Right lobe of liver (tissue), 6 donors: ENCODE results near the gene INPP4B. TPM values are rescaled to one million over a fixed set of nuclear protein-coding genes. Genes with fewer than 3 reads are reported as not detected.
A peak's percentile ranks its signal among the peaks of the same experiment; 100 is the strongest.

Experiments used
- ATAC-seq, 4 donors: fragments of 200-7000 bp; cut with Tn5 transposase; one replicate each; pipeline ENCODE4 v1.9.1; 2020; ENCODE audit warnings: mild to moderate bottlenecking in 4 of 4, moderate library complexity in 4 of 4
- DNase-seq, 3 donors: peaks; one replicate each; pipeline ENCODE4 v3.0.0-alpha.2; 2020
- H3K27ac ChIP-seq, 3 donors: fragments of 200-600 bp; one replicate each; pipeline ENCODE4 v1.8.0; 2022
- H3K27me3 ChIP-seq, 2 donors: fragments of 200-600 bp; one replicate each; pipeline ENCODE4 v1.8.0; 2022
- H3K36me3 ChIP-seq, 4 donors: fragments of 200-600 bp; sonication (generic) in 1 of 4; one replicate each; pipeline versions ENCODE4 v1.5.1 to v1.8.0; 2017 to 2022; ENCODE audit warnings: control low read depth in 1 of 4
- H3K4me1 ChIP-seq, 4 donors: fragments of 200-600 bp; sonication (generic) in 1 of 4; one replicate each; pipeline versions ENCODE4 v1.5.1 to v1.8.0; 2017 to 2022; ENCODE audit warnings: control low read depth in 1 of 4
- H3K4me3 ChIP-seq, 3 donors: fragments of 200-600 bp; one replicate each; pipeline ENCODE4 v1.8.0; 2022
- H3K9me3 ChIP-seq, 4 donors: fragments of 200-600 bp; sonication (generic) in 1 of 4; one replicate each; pipeline versions ENCODE4 v1.5.1 to v1.8.0; 2017 to 2022; ENCODE audit warnings: control low read depth in 1 of 4
- POLR2A ChIP-seq: fragments of 450-650 bp; IDR thresholded peaks from one replicate; pipeline ENCODE4 v1.6.1; 2017; ENCODE audit warnings: antibody characterized with exemption, mild to moderate bottlenecking
- WGBS: methylation state at CpG from one replicate; pipeline ENCODE4 v1.1.6; 2018; ENCODE audit warnings: low coverage, low lambda C conversion rate; ENCODE audit not compliant: insufficient coverage; ENCODE audit errors: missing lambda C conversion rate; 5-methylcytosine and 5-hydroxymethylcytosine counted together
- intact Hi-C, 2 donors: fragments of 100-400 bp; cut with DNase I; formaldehyde crosslinking; loops; one replicate each; pipeline versions ENCODE4 v1.11.2 to v1.14.1; 2022
- total RNA-seq, 6 experiments: library from RNA; depleted of rRNA in 2 of 6; stranded (reverse); fragments of >200 nt in 2 of 6; fragmentation: NEBNext Ultra II Directional in 3 of 6; extraction: Animal tissue kit (Norgen Biotek cat#: 25700) in 3 of 6; gene quantifications; one replicate each; pipeline versions ENCODE4 v1.1.0 to v1.2.4, GENCODE V29; 2016 to 2023
- TF ChIP-seq, protein P1 (sequence below), 4 donors: fragments of 200-600 bp in 3 of 4; fragments of 450-650 bp in 1 of 4; IDR thresholded peaks; one replicate each; pipeline versions ENCODE4 v1.5.1 to v1.8.0; 2016 to 2022; ENCODE audit warnings: antibody characterized with exemption in 4 of 4, mild to moderate bottlenecking in 2 of 4
- donor health status: DM: no; HTN: yes; CAD: no.
- donor health status: DM: no; HTN: no; CAD: no.
- donor health status: DM: no; HTN: no; CAD: no.
- donor health status: DM: no; HTN: yes; CAD: no.
- donor health status: DM: no; HTN: yes; CAD: no.

Gene INPP4B
- total RNA-seq, 6 experiments from 2014 or later, result 0.73 to 5.0 (median 1.6) TPM

DNA sequence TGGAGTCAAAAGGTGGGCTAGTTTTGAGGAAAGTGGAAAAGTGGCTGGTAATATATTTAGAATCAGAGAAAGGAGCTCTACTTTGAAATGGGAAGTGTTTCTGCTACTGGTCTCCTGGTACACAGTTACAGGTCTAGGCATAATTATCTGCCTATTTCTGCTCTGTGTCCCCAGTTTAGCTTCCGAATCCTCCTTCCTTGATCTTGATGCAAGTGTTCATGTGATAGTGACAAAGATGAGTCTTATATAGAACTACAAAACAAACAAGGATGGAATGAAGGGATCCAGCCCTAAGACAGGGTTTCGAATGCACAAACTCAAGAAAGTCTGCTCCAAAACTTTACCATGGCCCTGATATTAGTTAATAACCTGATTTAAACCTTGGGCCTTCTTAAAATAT is 580.2 kb downstream of the INPP4B start:
- no peak overlapping the region for H3K4me3 ChIP-seq
- 55% methylated on average over 2 of the region's 2 CpGs for WGBS
- H3K27ac ChIP-seq, result no peak overlapping the region
- H3K4me1 ChIP-seq, result no peaks in the 10 kb centered on the region
- ATAC-seq (peak in 1 of 4 donors; percentile 12), DNase-seq (no peak)
- H3K9me3 ChIP-seq, result no peaks in the 10 kb centered on the region
- intact Hi-C loops, result no loop called here
- no peaks in the 10 kb centered on the region for H3K36me3 ChIP-seq
- H3K27me3 ChIP-seq, result no peaks in the 10 kb centered on the region
- no peak for TF ChIP-seq POLR2A
- TF ChIP-seq, protein P1, sequence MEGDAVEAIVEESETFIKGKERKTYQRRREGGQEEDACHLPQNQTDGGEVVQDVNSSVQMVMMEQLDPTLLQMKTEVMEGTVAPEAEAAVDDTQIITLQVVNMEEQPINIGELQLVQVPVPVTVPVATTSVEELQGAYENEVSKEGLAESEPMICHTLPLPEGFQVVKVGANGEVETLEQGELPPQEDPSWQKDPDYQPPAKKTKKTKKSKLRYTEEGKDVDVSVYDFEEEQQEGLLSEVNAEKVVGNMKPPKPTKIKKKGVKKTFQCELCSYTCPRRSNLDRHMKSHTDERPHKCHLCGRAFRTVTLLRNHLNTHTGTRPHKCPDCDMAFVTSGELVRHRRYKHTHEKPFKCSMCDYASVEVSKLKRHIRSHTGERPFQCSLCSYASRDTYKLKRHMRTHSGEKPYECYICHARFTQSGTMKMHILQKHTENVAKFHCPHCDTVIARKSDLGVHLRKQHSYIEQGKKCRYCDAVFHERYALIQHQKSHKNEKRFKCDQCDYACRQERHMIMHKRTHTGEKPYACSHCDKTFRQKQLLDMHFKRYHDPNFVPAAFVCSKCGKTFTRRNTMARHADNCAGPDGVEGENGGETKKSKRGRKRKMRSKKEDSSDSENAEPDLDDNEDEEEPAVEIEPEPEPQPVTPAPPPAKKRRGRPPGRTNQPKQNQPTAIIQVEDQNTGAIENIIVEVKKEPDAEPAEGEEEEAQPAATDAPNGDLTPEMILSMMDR (IDR thresholded peaks at IDR 0.05), result no peak

DNA sequence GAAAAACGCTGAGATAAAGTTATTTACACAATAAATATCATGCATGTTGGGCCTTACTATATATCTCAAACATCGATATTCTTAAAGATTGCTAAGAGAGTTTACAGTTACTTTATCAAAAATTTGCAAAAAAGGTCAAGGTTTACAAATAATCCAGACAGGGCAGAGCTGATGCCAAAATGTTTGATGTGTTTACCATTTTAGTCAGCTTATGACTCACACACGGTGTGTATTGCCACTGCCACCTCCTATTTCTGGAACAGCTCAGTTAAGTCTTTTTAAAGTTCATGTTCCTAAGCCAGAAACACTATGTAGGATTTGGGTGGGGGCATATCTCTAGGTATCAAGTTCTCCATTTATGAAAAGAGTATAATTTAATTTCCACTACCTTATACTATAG is 580.6 kb downstream of the INPP4B start:
- H3K4me3 ChIP-seq, result no peak overlapping the region
- intact Hi-C loops, result no loop called here
- H3K27ac ChIP-seq, result no peak overlapping the region
- 42% methylated on average over 3 of the region's 3 CpGs for WGBS
- DNase-seq, result no peak
- H3K4me1 ChIP-seq, result no peaks in the 10 kb centered on the region
- TF ChIP-seq POLR2A, result no peak
- TF ChIP-seq, protein P1 (IDR thresholded peaks at IDR 0.05), result no peak
- peak in 1 of 4 donors; percentile 95 for ATAC-seq
- no peaks in the 10 kb centered on the region for H3K36me3 ChIP-seq
- H3K9me3 ChIP-seq, result no peaks in the 10 kb centered on the region
- no peaks in the 10 kb centered on the region for H3K27me3 ChIP-seq

DNA sequence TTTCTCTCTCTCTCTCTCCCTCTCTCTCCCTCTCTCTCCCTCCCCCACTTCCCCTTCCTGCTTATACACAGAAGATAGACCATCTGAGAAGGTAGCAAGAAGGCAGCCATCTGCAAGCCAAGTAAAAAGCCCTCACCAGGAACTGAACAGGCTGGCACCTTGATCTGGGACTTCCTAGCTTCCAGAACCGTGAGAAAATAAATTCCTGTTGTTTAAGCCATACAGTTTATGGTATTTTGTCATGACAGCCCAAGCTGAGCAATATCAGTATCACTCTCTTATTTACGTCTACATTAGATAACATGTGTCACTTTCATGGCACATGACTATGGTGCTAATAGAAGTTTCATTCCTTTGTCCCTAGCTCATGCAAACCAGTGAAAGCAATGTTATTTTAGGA is 581.1 kb downstream of the INPP4B start:
- Histone ChIP-seq H3K27ac (no peak overlapping the region), H3K9me3 (no peaks in the 10 kb centered on the region), H3K27me3 (no peaks in the 10 kb centered on the region), H3K4me3 (no peak overlapping the region), H3K4me1 (no peaks in the 10 kb centered on the region), H3K36me3 (no peaks in the 10 kb centered on the region)
- no peak for TF ChIP-seq POLR2A
- DNase-seq (no peak), ATAC-seq (peak in 1 of 4 donors; percentile 52)
- WGBS, result 45% methylated on average over 2 of the region's 2 CpGs
- intact Hi-C loops, result no loop called here

DNA sequence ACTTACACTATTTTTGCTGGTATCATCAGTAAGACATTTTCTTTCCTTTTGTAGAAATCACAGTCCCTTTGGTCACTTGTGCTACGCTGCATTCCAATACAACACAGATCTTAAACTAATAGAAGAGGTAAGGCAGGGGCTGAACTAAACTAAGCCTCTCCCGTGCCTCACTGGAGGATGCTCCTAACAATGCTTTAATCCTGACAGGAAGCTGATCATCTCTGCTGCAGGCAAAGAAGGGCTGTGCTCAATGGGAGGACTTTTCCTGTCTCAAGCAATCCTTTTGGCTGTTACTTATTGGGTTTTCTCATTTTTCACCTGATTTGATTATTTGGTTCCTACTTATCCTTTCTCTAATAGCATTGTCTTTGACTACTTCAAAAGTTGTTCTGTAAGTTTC is 583.1 kb downstream of the INPP4B start:
- TF ChIP-seq, protein P1 (IDR thresholded peaks at IDR 0.05), result no peak
- no peak for TF ChIP-seq POLR2A

DNA sequence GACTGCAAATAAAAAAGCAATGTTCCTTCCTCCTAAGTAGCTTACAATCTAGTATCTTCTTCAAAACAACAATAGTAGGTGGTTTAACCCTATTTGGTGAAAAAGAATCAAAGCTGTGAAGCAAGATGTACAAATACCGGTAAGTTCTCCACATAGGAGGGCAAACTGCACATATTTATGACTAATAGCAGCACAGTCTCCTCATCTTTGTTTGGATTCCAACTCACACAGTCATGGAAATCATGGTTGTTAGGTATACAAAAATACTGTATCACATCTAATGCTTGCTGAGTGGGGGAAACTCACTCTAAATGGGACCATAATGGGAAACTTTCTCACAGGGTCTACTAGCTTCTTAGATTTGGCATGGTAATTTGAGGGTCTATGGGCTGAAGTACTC is 597.2 kb downstream of the INPP4B start:
- Histone ChIP-seq H3K36me3 (no peaks in the 10 kb centered on the region), H3K27ac (no peak overlapping the region), H3K9me3 (no peaks in the 10 kb centered on the region), H3K4me1 (no peaks in the 10 kb centered on the region), H3K27me3 (no peaks in the 10 kb centered on the region), H3K4me3 (no peak overlapping the region)
- no peak for DNase-seq
- ATAC-seq, result no peak
- intact Hi-C loops, result no loop called here
- 71% methylated on average over 1 of the region's 1 CpG for WGBS
- TF ChIP-seq POLR2A, result no peak
- TF ChIP-seq, protein P1 (IDR thresholded peaks at IDR 0.05), result no peak

More for the DNA sequence above, 583.1 kb downstream of the INPP4B start:
- Histone ChIP-seq H3K4me3 (no peak overlapping the region), H3K4me1 (no peaks in the 10 kb centered on the region), H3K9me3 (no peaks in the 10 kb centered on the region), H3K27me3 (no peaks in the 10 kb centered on the region), H3K36me3 (no peaks in the 10 kb centered on the region), H3K27ac (no peak overlapping the region)
- DNase-seq (no peak), ATAC-seq (no peak)
- intact Hi-C loops, result no loop called here
- 39% methylated on average over 2 of the region's 2 CpGs for WGBS
